ENCODE results near the gene ILDR1. TPM values are rescaled to one million over a fixed set of nuclear protein-coding genes. Genes with fewer than 3 reads are reported as not detected.

Gene ILDR1
- 1 to 10 TPM; 1.9 to 2.6 TPM for polyA plus RNA-seq

GRCh38 chr3:122021811-122022401 lies at the start of gene ILDR1:
Gene ILDR1, minus strand, starts transcription at chr3:122022247. Its CDS starts 170 bp downstream, at chr3:122022077.
- 6 to 7% methylated on average over 42 to 43 of the region's 43 CpGs for WGBS, 2 donors
- H3K4me3 ChIP-seq (ENCODE audit: low read depth in 1 of 2, low read length in 2 of 2): peak within 1 kb of the TSS; percentile 59 to 71
- no peaks in the 10 kb centered on the region for H3K9me3 ChIP-seq (ENCODE audit: control insufficient read depth in 2 of 2, insufficient read depth in 1 of 2, low read depth in 1 of 2, low read length in 1 of 2)
- H3K27me3 ChIP-seq (ENCODE audit: control insufficient read depth in 1 of 2, insufficient read depth in 2 of 2, low read length in 2 of 2): no peaks in the 10 kb centered on the region
- peak within 1 kb of the TSS; percentile 76 to 79 for H3K27ac ChIP-seq (ENCODE audit: low read depth in 2 of 2, low read length in 1 of 2)
- peaks cover 0 to 3% of the 10 kb centered on the region in 2 donors for H3K4me1 ChIP-seq (ENCODE audit: control insufficient read depth in 2 of 2, insufficient read depth in 2 of 2, low read length in 1 of 2)
- no peaks in the 10 kb centered on the region for H3K36me3 ChIP-seq (ENCODE audit: control insufficient read depth in 2 of 2, insufficient read depth in 2 of 2, low read length in 1 of 2)

- Histone ChIP-seq H3K36me3 (ENCODE audit: control insufficient read depth in 2 of 2, insufficient read depth in 2 of 2, low read length in 1 of 2) (no peaks in the 10 kb centered on the region), H3K27ac (ENCODE audit: low read depth in 2 of 2, low read length in 1 of 2) (no peak overlapping the region), H3K27me3 (ENCODE audit: control insufficient read depth in 1 of 2, insufficient read depth in 2 of 2, low read length in 2 of 2) (no peaks in the 10 kb centered on the region), H3K4me1 (ENCODE audit: control insufficient read depth in 2 of 2, insufficient read depth in 2 of 2, low read length in 1 of 2) (no peaks in the 10 kb centered on the region), H3K4me3 (ENCODE audit: low read depth in 1 of 2, low read length in 2 of 2) (no peak overlapping the region), H3K9me3 (ENCODE audit: control insufficient read depth in 2 of 2, insufficient read depth in 1 of 2, low read depth in 1 of 2, low read length in 1 of 2) (peaks cover 0 to 2% of the 10 kb centered on the region in 2 donors)
- 70 to 76% methylated on average over 2 of the region's 2 CpGs for WGBS, 2 donors
Measured at GRCh38 chr3:122067588-122068240, 45.7 kb upstream of the ILDR1 start.

GRCh38 chr3:122067214-122067550 lies 45.1 kb upstream of the ILDR1 start:
- no peak overlapping the region for H3K27ac ChIP-seq (ENCODE audit: low read depth in 2 of 2, low read length in 1 of 2)
- 65 to 74% methylated on average over 5 of the region's 5 CpGs for WGBS, 2 donors
- H3K4me1 ChIP-seq (ENCODE audit: control insufficient read depth in 2 of 2, insufficient read depth in 2 of 2, low read length in 1 of 2): no peaks in the 10 kb centered on the region
- no peaks in the 10 kb centered on the region for H3K27me3 ChIP-seq (ENCODE audit: control insufficient read depth in 1 of 2, insufficient read depth in 2 of 2, low read length in 2 of 2)
- peaks cover 0 to 2% of the 10 kb centered on the region in 2 donors for H3K9me3 ChIP-seq (ENCODE audit: control insufficient read depth in 2 of 2, insufficient read depth in 1 of 2, low read depth in 1 of 2, low read length in 1 of 2)
- no peak overlapping the region for H3K4me3 ChIP-seq (ENCODE audit: low read depth in 1 of 2, low read length in 2 of 2)
- H3K36me3 ChIP-seq (ENCODE audit: control insufficient read depth in 2 of 2, insufficient read depth in 2 of 2, low read length in 1 of 2): no peaks in the 10 kb centered on the region

GRCh38 chr3:122066331-122067213 lies 44.5 kb upstream of the ILDR1 start:
- Histone ChIP-seq H3K27ac (ENCODE audit: low read depth in 2 of 2, low read length in 1 of 2) (no peak overlapping the region), H3K4me3 (ENCODE audit: low read depth in 1 of 2, low read length in 2 of 2) (no peak overlapping the region), H3K9me3 (ENCODE audit: control insufficient read depth in 2 of 2, insufficient read depth in 1 of 2, low read depth in 1 of 2, low read length in 1 of 2) (peaks cover 0 to 2% of the 10 kb centered on the region in 2 donors), H3K36me3 (ENCODE audit: control insufficient read depth in 2 of 2, insufficient read depth in 2 of 2, low read length in 1 of 2) (no peaks in the 10 kb centered on the region), H3K4me1 (ENCODE audit: control insufficient read depth in 2 of 2, insufficient read depth in 2 of 2, low read length in 1 of 2) (no peaks in the 10 kb centered on the region), H3K27me3 (ENCODE audit: control insufficient read depth in 1 of 2, insufficient read depth in 2 of 2, low read length in 2 of 2) (no peaks in the 10 kb centered on the region)
- 58% methylated on average over 6 of the region's 6 CpGs for WGBS, 2 donors

- no peaks in the 10 kb centered on the region for H3K4me1 ChIP-seq (ENCODE audit: control insufficient read depth in 2 of 2, insufficient read depth in 2 of 2, low read length in 1 of 2)
- no peak overlapping the region for H3K27ac ChIP-seq (ENCODE audit: low read depth in 2 of 2, low read length in 1 of 2)
- H3K9me3 ChIP-seq (ENCODE audit: control insufficient read depth in 2 of 2, insufficient read depth in 1 of 2, low read depth in 1 of 2, low read length in 1 of 2): peaks cover 0 to under 1% of the 10 kb centered on the region in 2 donors
- no peaks in the 10 kb centered on the region for H3K36me3 ChIP-seq (ENCODE audit: control insufficient read depth in 2 of 2, insufficient read depth in 2 of 2, low read length in 1 of 2)
- no peaks in the 10 kb centered on the region for H3K27me3 ChIP-seq (ENCODE audit: control insufficient read depth in 1 of 2, insufficient read depth in 2 of 2, low read length in 2 of 2)
- WGBS, 2 donors: 78% methylated on average over 4 of the region's 4 CpGs
- H3K4me3 ChIP-seq (ENCODE audit: low read depth in 1 of 2, low read length in 2 of 2): no peak overlapping the region
Measured at GRCh38 chr3:122064326-122064725, 42.3 kb upstream of the ILDR1 start.

- Histone ChIP-seq H3K36me3 (ENCODE audit: control insufficient read depth in 2 of 2, insufficient read depth in 2 of 2, low read length in 1 of 2) (no peaks in the 10 kb centered on the region), H3K27ac (ENCODE audit: low read depth in 2 of 2, low read length in 1 of 2) (no peak overlapping the region), H3K4me1 (ENCODE audit: control insufficient read depth in 2 of 2, insufficient read depth in 2 of 2, low read length in 1 of 2) (no peaks in the 10 kb centered on the region), H3K4me3 (ENCODE audit: low read depth in 1 of 2, low read length in 2 of 2) (no peak overlapping the region), H3K27me3 (ENCODE audit: control insufficient read depth in 1 of 2, insufficient read depth in 2 of 2, low read length in 2 of 2) (no peaks in the 10 kb centered on the region), H3K9me3 (ENCODE audit: control insufficient read depth in 2 of 2, insufficient read depth in 1 of 2, low read depth in 1 of 2, low read length in 1 of 2) (no peaks in the 10 kb centered on the region)
- WGBS, 2 donors: 65 to 68% methylated on average over 1 of the region's 1 CpG
Measured at GRCh38 chr3:122063908-122064307, 41.9 kb upstream of the ILDR1 start.

GRCh38 chr3:122060040-122060698 lies 38.1 kb upstream of the ILDR1 start:
- H3K27me3 ChIP-seq (ENCODE audit: control insufficient read depth in 1 of 2, insufficient read depth in 2 of 2, low read length in 2 of 2): no peaks in the 10 kb centered on the region
- H3K36me3 ChIP-seq (ENCODE audit: control insufficient read depth in 2 of 2, insufficient read depth in 2 of 2, low read length in 1 of 2): no peaks in the 10 kb centered on the region
- no peaks in the 10 kb centered on the region for H3K9me3 ChIP-seq (ENCODE audit: control insufficient read depth in 2 of 2, insufficient read depth in 1 of 2, low read depth in 1 of 2, low read length in 1 of 2)
- no peaks in the 10 kb centered on the region for H3K4me1 ChIP-seq (ENCODE audit: control insufficient read depth in 2 of 2, insufficient read depth in 2 of 2, low read length in 1 of 2)
- 80 to 84% methylated on average over 6 of the region's 6 CpGs for WGBS, 2 donors
- H3K4me3 ChIP-seq (ENCODE audit: low read depth in 1 of 2, low read length in 2 of 2): no peak overlapping the region
- no peak overlapping the region for H3K27ac ChIP-seq (ENCODE audit: low read depth in 2 of 2, low read length in 1 of 2)

- H3K4me1 ChIP-seq (ENCODE audit: control insufficient read depth in 2 of 2, insufficient read depth in 2 of 2, low read length in 1 of 2): no peaks in the 10 kb centered on the region
- H3K36me3 ChIP-seq (ENCODE audit: control insufficient read depth in 2 of 2, insufficient read depth in 2 of 2, low read length in 1 of 2): no peaks in the 10 kb centered on the region
- H3K27ac ChIP-seq (ENCODE audit: low read depth in 2 of 2, low read length in 1 of 2): no peak overlapping the region
- H3K4me3 ChIP-seq (ENCODE audit: low read depth in 1 of 2, low read length in 2 of 2): no peak overlapping the region
- no peaks in the 10 kb centered on the region for H3K27me3 ChIP-seq (ENCODE audit: control insufficient read depth in 1 of 2, insufficient read depth in 2 of 2, low read length in 2 of 2)
- WGBS, 2 donors: 72 to 84% methylated on average over 1 of the region's 1 CpG
- H3K9me3 ChIP-seq (ENCODE audit: control insufficient read depth in 2 of 2, insufficient read depth in 1 of 2, low read depth in 1 of 2, low read length in 1 of 2): no peaks in the 10 kb centered on the region
Measured at GRCh38 chr3:122058294-122058693, 36.2 kb upstream of the ILDR1 start.

- 94 to 96% methylated on average over 2 of the region's 2 CpGs for WGBS, 2 donors
- Histone ChIP-seq H3K27me3 (ENCODE audit: control insufficient read depth in 1 of 2, insufficient read depth in 2 of 2, low read length in 2 of 2) (peaks cover 0 to 2% of the 10 kb centered on the region in 2 donors), H3K36me3 (ENCODE audit: control insufficient read depth in 2 of 2, insufficient read depth in 2 of 2, low read length in 1 of 2) (no peaks in the 10 kb centered on the region)
Measured at GRCh38 chr3:122057671-122058070, 35.6 kb upstream of the ILDR1 start.

More at GRCh38 chr3:122057671-122058070, 35.6 kb upstream of the ILDR1 start:
- H3K9me3 ChIP-seq (ENCODE audit: control insufficient read depth in 2 of 2, insufficient read depth in 1 of 2, low read depth in 1 of 2, low read length in 1 of 2): no peaks in the 10 kb centered on the region
- H3K27ac ChIP-seq (ENCODE audit: low read depth in 2 of 2, low read length in 1 of 2): no peak overlapping the region
- no peaks in the 10 kb centered on the region for H3K4me1 ChIP-seq (ENCODE audit: control insufficient read depth in 2 of 2, insufficient read depth in 2 of 2, low read length in 1 of 2)
- H3K4me3 ChIP-seq (ENCODE audit: low read depth in 1 of 2, low read length in 2 of 2): no peak overlapping the region

Measured in esophagus (tissue), 2 donors.